Right lung (tissue), 5 donors: Measurements from ENCODE around the gene SORBS1. TPM values are rescaled to one million over a fixed set of nuclear protein-coding genes. Genes with fewer than 3 reads are reported as not detected.

ENCODE experiments used
- DNase-seq, 2 donors: peaks; one replicate each; pipeline ENCODE4 v3.0.0-alpha.2; 2013
- polyA plus RNA-seq, 5 donors: library from polyadenylated mRNA; unstranded; fragments of 120-200 nt; gene quantifications; one replicate each; pipeline versions ENCODE4 v1.2.1 to v1.2.3, GENCODE V29; 2013; ENCODE audit warnings: inconsistent platforms in 1 of 5, low replicate concordance in 1 of 5; ENCODE audit not compliant: insufficient read length in 5 of 5, insufficient read depth in 1 of 5

SORBS1 gene
- polyA plus RNA-seq, 5 donors: 19.1 to 42.2 (median 31.5) TPM

DNA sequence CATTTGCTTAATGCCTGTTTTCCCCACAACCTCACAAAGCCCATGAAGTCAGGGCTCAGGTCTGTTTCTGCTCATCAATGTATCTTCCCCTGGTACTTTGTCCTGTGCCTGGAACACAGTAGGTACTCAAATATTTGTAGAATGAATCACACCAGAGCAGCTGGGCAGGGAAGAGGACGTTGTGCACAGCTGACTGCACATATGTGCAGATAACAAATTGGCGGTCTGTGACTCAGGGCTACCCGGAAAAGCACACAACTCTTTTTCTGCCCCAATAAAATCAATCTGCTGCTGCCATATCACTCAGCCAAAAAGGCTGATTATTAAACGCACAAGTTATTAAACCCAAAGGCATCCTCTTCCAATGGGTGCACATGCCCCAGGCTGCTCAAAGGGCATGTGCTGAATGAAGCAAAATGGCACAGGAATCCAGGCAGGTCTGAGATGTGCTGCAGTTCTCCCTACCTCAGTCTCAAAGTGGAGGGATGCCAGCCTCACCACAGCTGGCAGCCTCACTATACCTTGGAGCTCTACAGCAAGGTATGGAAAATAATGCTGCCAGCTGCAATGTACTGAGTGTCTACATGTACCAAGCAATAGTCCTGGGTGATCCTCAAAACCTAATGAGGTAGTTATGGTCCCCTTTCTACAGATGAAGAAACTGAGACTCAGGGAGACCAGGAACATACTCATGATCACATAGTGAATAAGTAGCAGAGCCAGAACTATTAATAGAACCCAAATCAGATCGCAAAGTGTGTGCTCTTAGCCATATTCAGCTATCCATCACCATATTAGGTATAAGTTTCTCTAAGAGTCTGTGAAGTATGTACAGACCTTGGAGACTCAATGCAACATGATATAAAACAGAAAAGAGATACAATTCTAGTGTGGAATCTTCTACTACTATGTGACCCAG, 43.4 kb downstream of the SORBS1 start:
- no peak for DNase-seq

DNA sequence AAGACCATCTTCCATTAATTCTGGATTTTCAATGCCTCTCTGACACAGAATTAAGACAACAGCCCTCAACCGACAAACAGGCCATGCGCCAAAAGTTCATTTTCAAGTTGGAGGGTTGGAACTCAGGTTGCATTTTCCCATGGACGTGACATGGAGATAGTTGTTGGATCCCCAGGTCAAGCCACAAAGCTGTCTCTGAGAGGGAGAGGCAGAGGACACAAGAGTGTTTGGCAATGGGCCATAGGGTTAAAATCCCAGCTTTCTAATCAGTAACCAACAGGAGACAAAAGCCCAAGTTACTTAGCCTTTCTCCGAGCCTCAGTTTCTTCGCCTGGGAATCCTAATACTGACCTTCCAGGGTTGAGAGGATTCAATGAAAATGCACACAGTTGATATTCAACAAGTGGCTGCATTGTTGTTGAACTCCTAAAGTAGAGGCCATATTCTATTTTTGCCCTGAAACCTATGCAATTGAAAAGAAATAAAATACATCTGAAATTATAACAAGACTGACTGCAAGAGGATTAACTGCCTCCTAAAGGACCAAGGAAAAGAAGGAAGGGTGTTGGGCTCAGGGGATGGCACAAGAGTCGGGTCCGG, 44.3 kb downstream of the SORBS1 start:
- DNase-seq: no peak

DNA sequence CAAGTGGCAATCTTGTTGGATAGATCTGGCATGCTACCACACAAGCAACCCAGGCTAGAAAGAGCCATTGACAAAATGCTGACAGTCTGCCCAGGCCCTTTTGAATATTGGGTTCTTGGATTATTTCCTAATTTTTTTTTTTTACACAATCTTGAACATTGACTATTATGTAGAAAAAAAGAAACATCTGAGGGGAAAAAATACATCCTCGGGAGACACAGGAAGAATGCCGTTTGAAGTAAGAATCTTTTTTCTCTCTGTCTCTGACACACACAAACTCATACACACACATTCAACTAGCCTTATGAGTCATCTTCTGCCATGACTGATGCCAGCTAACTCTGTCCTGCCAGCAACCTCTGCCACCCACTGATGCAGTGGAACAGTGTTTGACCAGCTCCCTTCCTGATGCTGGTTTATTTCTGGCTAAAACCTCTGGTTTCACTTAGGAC, 47.2 kb downstream of the SORBS1 start:
- no peak for DNase-seq

DNA sequence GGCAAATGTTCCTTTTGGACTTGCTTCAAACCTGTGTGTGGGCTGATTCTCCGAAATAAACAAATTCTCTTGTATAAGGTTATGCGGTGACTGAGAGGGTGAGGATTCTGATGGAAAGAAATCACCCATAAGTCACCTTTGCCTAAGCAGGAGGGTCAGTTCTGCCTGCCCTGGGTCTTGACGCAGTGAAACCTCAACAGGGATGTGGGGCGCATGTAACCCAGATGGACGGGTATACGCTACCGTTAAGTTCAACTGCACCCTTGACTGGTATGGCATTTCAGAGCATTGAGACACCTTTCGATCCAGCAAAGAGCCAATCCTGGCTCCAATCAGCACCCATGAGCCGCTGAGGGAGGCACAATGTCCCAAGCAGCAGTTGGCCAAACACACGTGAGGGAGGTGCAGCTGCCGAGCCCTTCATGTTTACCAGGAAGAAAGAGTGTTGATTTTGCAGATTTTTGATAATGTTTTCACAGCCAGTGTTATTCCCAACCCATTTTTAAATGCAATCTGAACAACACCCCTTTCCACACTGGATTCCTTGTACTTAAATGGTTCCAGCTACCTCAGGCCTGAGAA, 48.1 kb downstream of the SORBS1 start:
- DNase-seq: no peak

DNA sequence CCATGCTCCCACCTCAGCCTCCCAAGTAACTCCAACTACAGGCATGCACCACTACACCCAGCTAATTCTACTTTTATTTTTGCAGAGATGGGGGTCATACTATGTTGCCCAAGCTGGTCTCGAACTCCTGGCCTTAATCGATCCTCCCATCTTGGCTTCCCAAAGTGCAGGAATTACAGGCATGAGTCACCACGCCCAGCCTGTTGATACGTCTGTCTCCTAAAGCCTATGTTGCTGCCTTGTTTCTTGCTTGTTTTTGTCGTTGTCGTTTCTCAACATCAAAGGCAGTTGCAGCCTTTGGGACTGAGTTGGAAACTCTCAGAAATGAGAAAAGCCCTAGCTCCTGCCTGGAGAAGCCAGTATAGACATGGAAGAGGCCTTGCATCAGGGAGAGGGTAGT, 49.9 kb downstream of the SORBS1 start:
- no peak for DNase-seq

DNA sequence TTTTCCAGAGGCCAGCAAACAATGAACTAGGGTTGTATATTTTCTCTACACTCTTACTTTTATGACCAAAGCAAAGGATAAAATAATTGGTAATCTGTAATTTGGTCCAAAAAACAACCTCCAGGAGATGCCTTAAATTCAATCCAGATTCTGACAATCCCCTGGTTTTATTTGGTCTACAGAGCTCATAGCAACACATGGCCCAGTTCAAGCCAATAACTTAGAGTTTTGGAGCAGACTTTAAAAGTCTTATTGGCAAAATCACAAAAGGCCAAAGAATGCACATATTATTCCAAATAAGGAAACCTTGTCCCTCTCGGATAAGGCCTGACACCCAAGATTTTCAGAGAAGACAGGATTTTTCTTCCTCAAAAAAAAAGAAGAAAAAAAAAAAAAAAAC, 51.9 kb downstream of the SORBS1 start:
- DNase-seq: peak; percentile 26 to 32

DNA sequence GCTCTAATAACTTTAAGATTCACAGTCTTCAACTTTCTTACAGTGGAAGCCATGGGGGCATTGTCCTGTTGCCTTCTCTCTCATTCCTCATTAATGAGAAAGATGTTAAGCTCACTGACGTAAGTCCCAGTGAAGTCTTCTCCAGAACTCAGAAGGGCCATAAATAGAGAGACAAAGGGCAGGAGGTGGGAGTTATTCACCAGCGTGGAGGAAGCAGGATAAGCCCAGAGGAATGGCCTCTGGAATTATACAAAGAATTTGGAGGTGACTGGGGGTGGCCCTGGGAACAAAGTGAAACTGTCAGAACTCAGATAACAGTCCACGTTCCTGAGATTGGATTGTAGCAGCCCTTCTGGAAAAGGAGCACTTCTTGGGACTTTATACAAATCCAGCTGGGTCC, 52.4 kb downstream of the SORBS1 start:
- DNase-seq: no peak

DNA sequence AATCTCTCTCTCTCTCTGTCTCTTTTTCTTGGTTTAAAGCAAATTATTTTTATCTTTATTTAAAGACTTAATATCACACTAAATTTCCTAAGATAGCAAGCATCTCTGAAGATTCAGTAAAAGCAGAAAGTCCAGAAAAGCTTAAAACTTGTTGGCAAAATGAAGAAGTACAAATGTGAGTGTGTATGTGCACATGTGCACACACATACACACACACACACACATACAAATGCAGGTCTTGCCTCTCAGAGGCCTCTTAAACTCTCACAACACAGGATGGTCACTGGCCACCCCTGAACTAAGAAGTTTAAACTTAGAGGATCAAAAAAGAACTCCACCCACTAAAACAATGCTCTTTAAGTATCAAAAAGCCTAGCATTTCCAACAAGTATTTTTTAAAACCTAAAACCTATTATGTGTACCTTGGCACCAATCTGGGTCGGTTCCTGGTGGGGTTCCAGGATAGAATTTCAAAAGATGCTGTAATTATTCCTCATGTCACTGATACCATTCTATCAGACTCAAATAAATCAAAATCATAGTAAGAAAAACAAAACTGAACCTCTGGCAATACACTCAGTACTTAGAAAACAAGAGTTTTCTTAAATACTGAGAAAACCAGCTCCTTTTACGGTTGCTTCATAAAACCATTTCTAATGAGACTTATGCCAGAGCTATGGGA, 55.0 kb downstream of the SORBS1 start:
- no peak for DNase-seq

DNA sequence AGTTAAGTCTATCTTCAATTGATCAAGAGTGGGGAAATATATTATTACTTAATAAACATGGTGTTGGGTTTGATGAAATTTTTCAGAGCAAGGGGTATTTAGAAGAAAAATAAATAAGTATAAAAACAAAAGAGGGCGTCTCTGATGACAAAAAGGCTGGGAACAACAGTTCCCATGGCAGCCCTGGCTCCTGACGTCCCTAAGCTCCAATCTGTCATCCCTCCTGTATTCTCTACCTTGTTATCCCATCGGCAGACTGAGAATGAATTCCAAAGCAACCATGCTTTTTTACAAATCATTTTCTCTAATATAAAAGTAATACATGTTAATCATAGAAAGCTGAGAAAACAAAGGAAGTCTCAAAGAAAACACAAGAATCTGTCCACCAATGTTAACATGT, 55.5 kb downstream of the SORBS1 start:
- DNase-seq: no peak

DNA sequence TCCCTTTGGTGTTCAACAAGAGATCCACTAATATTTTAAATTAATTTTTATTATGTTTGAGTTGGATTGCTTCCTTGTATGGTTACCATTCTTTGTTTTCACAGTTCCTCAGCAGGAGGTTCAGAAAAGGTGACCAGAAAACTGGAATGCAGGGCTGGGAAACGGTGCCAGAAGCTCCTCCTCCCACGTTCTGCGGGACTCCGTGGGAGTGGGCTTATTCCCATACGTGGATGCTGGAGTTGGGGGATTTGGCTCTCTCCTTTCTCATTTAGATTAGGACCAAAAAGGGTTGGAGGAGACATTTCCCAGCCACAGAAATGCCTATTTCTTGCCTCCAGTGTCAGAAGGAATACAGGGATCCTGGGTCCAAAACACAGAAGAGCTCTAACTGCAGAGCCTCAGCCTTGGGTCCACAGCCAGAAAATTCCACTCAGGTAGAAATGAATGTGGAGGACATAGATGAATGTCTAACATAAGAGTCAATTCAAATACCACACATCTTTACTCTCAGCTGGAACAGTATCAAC, 56.0 kb downstream of the SORBS1 start:
- no peak for DNase-seq

DNA sequence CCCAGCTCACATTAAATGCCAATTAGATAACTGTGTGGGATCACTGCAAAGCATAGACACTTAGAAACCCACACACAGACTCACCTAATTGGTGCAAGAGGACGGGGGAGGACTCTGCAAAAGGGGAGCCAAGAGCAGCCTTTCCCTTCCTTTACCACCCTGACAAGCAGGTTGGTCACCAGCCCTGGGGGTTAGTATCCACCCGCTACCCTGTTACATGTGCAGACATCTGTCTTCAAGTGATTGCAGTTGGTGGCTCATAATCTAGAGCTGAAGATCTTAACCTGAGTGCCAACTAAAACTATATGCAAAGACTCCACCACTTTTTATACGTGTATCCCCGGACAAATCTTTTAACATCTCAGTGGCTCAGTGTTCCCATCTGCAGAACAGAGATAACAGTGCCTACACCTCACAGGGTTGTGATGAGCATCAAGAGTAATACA, 56.9 kb downstream of the SORBS1 start:
- no peak for DNase-seq

DNA sequence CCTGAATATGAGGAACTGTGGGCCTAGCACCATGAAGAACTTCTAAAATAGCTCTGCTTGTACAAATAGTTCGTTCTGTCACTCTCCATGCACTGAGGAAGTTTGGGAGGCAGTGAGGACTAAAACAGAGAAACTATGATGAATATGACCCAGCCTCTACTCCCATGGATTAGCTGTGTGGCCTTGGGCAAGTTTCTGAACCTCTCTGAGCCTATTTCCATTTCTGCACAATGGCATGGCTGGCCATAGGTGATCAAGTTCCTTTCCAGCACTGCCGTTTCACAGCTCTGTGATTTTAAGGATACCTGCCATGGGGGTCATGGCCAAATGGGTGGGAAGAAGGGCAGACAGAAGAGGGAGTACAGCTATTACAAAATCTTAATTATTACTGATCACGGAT, 57.6 kb downstream of the SORBS1 start:
- no peak for DNase-seq

DNA sequence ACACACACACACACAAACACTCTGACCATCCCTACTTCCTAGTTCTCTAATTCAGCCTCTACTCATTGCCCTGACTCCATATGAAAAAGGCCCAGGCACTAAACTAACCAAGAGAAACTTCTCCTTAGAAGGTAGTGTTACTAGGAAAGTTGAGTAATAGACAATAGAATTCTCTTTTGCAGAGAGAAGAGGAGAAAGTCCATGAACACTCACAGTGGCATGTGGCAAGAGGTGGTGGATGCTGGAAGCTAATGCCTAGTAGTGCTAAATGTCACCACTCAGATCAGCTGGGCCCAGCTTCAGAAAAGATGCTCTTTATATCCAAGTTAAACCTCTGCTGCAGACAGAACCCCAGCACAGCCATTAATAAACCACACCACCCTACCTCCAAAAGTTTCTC, 58.2 kb downstream of the SORBS1 start:
- no peak for DNase-seq

DNA sequence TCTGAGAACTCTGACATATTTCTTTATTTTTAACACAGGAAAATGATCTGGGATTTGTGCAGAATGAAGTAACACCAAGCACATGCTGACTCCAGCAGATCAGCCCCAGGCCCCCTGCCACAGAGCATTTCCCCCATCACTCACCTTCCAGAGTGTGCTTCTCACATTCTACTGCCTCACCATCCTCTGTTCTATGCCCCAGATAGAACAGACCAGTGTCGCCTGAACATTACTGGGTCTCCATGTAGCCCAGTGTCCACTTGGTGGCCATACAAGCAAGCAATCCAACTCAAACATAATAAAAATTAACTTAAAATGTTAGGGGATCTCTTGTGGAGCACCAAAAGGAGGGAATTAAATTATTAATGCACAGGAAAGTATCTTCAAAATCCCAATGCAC, 58.8 kb downstream of the SORBS1 start:
- no peak for DNase-seq

DNA sequence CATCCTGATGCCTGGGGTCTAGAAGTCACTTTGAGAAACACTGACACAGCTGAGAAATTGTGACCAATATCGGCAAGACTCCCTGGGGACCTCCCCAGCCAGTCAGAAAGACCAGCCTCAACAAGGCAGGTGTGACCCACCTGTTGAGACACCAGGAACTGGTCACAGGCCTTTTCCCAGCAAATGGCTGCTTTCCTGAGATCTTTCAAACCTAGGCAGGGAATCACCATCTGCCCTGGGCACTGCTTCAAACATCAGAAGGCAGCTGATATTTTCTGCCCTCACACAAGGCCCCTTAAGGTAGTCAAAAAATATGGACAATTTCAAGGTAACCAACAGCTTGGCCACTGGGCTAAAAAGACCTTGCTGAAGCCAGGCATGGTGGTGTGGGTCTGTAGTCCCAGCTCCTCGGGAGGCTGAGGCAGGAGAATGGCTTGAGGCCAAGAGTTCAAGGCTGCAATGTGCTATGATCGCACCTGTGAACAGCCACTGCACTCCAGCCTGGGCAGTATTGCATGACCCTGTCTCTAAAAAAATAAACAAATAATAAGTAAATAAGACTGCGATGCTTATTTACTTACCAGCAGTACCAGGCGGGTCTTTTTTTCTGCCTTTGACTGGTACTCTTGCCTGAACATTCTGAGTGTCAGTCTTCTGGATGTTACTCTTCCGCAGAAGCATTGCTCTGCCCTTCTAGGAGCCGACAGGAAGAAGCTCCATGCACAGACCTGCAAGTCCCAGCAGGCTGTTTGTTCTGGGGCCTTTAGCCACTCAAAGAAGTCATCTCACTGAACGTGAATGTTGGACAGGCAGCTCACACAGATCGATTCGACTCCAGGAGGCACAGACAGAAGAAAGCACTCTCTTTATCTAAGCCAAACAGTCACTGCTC, 59.7 kb downstream of the SORBS1 start:
- no peak for DNase-seq

DNA sequence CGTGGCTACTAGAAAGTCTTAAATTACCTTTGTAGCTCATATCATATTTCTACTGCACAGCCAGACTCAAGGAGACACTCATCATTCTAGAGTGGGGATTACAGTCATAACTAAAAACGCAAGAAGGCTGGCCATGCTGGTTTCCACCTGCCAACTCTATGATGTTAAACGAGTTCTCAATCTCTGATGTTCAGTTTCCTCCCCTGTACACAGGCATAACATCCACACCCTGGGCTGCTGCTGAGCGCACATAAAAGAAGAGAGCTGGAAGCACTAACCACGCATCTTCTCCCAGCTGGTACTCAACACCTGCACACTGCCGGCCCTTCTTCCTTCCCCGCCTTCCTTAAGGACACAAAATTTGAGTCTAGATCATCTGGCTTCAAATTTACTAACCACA, 60.5 kb downstream of the SORBS1 start:
- DNase-seq: no peak

DNA sequence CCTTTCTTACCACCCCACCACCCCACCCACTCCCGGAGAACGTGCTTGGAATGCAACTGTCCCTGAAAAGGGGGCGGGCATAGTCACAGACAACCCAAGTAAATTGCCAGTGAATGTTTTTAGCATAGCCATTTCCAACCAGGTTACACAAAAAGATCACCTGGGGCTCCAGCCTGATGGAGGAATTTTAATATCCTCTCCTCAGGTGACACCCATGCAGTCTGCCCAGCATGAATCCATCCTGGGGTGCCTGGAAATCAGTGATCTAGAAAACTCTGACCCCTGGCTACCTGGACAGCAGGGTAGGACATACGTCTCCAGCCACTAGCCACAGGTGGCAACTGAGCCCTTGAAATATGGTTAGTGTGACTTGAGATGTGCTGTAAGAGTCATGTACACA, 61.1 kb downstream of the SORBS1 start:
- no peak for DNase-seq

DNA sequence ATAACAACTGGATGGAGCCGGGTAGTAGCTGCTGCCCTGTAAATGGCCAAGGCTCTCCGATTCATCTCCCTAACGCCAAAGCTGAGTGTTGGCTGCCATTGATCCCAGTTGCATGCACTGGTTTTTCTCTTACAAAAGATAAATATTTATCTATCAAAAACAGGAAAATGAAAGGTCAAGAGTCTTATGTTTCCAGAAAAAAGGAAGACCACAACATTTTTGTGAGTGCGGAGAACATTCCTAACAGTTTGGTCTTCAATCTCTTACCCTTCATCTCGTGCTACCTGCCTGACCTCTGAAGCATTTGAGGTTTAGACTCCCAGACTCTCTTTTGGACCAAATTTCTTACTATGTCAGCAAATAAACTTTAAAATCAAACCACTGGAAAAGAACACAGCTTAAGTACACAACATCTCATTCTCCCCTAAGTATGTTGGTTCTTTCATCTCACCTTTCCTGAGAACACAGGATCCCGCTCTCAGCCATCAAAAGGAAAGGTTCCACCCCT, 61.6 kb downstream of the SORBS1 start:
- DNase-seq: no peak

DNA sequence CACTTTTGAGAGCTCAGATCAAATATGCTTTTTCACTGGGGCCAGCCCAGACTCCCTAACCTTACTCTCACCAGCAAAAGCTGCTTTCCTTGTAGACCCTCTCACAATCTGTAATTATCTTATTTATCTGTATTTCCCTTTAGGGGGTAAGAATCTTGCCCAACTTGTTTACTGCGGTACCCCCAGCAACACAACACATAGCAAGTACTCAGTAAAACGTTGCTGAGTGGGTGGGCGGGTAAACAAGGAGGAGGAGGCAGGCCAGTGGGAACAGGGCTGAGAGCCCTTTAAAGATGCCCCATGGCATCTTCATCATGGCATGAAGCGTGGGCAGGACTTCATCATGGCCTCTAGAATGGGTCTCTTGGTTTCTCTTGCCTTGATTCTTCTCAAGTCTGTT, 64.2 kb downstream of the SORBS1 start:
- DNase-seq: no peak

DNA sequence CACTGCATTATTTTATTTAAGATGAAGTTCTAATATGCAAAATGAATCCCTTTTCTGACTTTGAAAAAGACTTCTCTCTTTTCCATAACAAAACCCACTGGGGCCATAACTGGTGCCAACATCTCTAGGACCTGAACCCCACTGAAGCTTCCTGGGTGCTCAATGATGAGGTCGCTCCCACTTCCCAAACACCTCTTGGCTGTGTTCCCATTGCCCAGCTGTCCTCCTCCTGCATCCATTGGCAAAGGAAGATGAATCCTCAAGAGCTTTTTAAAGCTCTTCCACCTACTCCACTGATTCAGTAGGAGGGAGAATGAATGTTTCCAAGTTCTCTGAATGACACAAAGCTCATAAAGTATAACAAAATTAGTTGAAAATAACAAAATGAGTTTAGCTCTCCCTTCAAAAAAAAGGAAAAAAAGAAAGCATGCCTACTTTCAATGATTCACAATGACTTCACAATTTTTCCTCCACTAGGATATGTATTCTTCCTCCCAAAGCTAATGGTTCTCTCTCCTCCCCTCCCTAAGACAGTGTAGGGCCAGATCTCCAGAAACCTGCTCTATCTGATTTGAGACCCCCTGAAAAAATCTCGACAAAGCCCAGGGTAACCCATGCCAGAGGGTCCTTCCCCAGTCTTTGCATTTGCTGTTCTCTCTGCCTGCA, 64.8 kb downstream of the SORBS1 start:
- DNase-seq: no peak
